ENCODE results near the gene DNAH5.

Gene DNAH5

GRCh38 chr5:13700626-13701025, 243.9 kb downstream of the DNAH5 start:
- DNase-seq, result no peak

DNA sequence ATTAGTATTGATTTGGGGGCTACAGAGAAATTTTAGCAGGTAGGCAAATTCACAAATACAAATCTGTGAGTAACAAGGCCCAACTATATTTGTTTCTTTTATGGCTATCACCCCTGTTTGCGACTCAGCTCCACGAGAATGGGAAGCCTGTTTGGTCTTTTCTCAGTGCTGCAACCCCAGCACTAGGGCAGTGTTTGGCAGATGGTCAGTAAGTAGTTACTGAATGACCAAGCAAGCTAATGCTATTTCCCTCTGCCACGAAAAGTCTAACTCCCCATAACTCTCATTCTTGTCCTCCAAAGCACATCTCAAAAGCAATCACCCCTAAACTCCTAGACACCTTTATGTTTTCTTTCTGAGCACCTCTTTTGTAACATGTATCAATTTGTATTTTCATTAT, 245.6 kb downstream of the DNAH5 start:
- DNase-seq, result no peak

GRCh38 chr5:13695076-13695712, 249.3 kb downstream of the DNAH5 start:
- no peak for DNase-seq

DNA sequence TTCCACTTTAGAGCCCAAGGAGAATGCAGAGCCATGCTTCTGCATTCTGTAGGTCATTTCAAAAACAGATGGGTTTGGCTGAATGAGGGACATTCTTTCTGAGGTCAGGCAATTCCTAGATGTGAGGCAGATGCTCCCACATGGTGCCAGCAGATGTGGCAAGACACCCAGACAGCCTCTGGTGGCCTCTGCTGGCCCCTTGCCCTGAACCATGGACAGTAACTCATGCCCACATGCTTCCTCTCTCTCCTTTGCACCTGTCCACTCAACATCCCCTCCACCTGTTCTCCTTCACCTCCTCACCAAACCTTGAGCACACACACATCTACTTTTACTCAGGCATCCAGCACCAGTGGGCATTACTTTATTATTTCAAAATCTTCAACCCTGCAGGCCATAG, 252.3 kb downstream of the DNAH5 start:
- no peak for DNase-seq

DNA sequence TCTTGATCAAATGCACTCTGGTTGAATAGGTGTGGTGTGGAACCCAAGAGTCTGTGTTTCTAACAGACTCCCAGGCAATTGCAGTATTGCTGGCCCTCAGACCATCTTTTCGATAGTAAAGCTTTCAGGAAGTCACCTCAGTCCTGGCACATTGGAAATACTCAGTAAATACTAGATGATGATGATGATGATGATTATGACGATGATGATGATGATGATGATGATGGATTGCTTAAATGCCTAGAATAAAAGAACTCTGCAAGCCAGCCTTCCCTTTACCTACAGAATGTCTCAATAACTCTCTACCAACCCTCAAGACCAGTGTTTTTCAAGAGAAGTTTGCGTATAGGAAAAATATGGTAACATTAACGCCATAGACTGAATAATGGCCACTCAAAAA, 268.0 kb downstream of the DNAH5 start:
- no peak for DNase-seq

DNA sequence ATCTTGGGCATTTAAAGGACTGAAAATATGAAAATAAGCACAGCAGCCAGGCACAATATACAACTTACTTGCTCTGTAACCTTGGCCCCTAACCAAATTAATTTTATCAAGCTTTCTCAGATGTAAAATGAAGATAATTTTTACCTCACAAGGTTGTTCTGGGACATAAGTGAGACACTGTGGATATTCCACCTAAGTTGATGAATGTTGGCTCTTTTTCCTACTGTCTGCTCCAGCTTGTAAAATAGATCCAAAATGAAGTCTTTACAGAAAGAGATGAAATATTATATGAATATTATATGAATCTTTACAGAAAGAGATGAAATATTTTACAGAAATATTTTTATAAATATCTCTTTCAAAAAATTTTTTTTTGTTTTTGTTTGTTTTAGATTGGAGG, 270.1 kb downstream of the DNAH5 start:
- DNase-seq, result no peak

DNA sequence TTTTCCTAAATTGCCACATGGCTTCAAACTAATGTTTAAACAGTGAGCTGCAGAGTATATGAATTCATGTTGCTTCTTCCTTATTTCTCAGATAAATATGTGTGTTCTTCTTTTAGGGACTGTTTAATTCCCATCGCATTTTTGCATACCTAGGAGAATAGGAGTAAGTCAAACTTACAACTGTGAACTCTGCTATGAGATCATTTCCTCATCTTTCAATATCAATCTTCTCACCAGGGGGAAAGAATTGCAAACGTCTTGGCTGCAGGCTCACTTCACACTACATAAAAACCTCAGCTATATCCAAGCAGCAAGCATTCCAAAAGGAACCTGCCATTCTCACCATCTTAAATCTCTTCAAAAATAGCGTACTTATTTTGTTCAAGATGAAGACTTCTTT, 271.0 kb downstream of the DNAH5 start:
- no peak for DNase-seq

- no peak for DNase-seq
Measured at GRCh38 chr5:13664377-13664776, 280.1 kb downstream of the DNAH5 start.

DNA sequence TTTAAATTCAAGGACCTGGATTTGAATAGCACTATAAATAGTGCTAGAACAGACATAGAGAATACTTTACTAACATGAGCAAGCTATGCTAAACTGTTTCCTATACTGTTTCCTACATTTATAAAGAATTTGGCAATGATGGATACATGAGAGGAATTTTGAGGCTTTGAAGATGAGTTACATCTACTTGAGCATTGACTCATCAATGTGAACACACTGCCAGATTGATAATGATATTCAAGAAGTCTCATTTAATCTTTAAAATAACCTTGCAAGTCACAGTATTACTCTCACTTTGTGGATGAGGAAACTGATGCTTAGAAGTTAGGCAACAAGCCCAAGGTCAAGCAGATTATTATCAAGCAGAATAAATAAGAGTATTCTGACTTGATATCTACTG, 281.9 kb downstream of the DNAH5 start:
- DNase-seq, result no peak

- no peak for DNase-seq
Measured at GRCh38 chr5:13661272-13661671, 283.2 kb downstream of the DNAH5 start.

DNA sequence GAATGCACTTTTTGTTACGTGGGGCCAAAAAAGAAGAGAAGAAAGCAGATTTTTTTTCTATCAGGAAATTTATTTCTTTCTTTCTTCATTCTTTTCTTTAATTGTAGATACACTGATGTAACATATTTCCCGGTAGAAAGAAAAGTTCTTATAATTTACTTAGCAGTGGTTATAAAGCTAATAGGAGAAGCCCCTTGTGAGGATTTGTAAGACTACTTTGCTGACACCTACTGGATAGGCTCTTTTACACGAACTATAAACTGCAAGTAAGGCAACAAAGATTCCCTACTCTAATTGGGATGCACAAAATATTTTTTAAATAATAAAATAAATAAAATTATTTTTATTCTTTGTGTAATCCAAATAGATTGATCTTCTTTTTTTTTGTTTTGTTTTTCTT, 284.4 kb downstream of the DNAH5 start:
- DNase-seq, result no peak

DNA sequence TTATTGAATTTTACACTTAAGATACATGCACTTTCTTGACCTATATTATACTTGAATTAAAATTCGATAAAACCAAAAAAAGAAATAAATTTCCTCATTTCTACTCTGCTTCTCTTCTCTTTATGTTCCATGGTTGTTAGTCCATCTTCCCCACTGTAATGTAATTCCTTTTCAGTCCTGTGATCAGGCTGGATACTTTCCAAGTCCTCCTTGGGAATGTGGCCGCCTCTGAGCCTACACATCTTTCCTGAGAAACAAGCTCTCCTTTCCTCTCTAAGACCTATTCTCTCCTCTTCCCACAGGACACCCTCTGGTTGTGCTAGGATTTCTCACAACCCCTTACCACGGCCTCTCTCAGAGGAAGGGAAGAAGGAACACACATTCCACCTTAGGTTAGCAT, 285.1 kb downstream of the DNAH5 start:
- DNase-seq, result no peak

- no peak for DNase-seq
Measured at GRCh38 chr5:13658761-13659160, 285.7 kb downstream of the DNAH5 start.

DNA sequence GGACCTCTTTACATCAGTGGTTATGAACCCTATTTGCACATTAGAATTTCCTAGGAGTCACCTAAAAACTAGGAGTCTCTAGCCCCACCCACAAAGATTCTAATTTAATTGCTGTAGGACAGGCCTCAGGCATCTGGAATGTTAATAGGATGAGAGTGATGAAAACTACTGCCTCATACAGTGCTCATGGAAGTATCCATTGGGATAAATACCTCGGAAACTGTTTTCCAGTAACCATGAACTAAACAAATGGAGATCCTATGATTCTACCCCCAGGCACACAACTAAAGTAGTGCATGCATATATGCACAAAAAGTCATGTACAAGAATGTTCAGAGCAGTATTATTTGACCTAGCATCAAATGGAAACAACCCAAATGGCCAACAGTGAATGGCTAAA, 286.3 kb downstream of the DNAH5 start:
- DNase-seq, result no peak

DNA sequence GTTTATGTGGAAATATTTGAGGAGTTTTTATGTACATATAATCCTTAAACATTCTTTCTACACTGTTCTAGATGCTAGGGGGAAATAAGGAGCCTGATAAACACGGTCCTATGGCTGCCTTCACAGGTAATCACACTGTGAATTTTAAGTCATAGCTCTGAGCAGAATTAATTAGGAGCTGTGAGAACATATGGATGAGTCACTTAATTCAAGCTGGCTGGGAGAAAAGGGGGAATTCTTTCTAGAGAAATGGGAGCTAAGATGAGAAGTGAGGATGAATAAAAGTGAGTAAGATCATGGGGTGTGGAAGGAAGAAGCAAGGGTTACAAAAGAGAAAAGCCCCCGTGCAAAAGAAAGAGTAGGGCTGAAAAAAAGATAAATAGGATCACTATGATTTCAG, 290.8 kb downstream of the DNAH5 start:
- no peak for DNase-seq

GRCh38 chr5:13649656-13650055, 294.8 kb downstream of the DNAH5 start:
- no peak for DNase-seq

DNA sequence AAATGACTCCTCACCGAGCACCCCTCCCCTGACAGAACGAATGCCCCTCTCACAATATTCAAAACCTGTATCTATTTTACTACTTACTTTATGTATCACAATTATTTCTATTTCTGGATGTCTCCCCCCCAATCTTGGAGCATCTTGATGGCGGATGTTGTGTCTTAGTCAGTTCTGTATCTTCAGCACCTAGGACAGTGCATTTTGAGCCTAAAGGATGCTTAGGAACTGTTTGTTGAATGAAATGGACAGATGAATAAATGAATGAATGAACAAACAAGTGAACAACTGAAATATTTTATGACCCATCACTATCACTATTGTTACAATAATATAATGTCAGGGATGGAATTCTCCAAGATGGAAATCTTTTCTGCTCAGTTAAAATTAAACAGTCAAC, 295.7 kb downstream of the DNAH5 start:
- no peak for DNase-seq

DNA sequence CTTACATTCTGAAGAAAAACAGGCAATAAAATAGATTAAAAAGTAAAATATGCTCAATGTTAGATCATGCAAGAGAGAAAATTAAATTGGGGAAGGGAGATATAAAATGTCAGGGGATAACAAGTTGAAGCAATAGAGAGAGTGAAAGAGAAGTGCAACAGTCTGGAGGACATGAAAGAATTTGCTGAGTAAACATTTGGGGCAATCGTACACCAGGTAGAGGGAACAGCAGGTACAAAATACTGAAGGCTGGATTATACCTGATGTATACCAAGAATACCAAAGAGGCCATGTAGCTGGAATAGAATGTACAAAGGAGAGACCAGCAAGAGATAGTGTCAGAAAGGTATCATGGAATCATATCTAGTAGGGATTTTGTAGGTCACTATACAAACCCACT, 300.8 kb downstream of the DNAH5 start:
- DNase-seq, result no peak

GRCh38 chr5:13643196-13643595, 301.3 kb downstream of the DNAH5 start:
- DNase-seq, result no peak

All from NCI-H2029 treated with DMSO at 0.1 percent for 48 hours (cell line).